ENCODE data around the gene NEDD8. TPM values are rescaled to one million over a fixed set of nuclear protein-coding genes. Genes with fewer than 3 reads are reported as not detected.

NEDD8 gene
- total RNA-seq, 4 donors from 2014 or later: 42.2 to 113 (median 69.9) TPM

DNA sequence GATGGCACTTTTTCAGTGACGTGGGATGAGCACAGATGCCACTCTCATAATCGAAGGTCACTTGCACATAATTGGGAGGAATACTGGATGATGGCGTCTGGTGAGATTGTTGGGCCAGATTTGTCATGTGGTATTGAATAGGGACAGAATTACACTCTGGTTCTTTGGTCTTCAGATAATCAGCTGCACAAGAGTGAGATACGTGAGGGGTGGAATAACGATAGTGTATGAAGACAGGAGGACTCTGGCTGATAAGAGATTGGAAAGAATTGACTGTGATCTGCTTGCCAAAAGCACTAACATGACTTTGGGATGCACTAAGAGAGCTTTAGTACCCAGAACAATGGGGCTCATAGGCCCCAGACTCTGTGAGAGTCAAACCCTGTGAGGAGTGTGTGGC is 46.3 kb upstream of the NEDD8 start:
- intact Hi-C loops (cut with DNase I; ENCODE audit: low total_unique reads): no loop called here
- H3K4me1 ChIP-seq: no peaks in the 10 kb centered on the region

DNA sequence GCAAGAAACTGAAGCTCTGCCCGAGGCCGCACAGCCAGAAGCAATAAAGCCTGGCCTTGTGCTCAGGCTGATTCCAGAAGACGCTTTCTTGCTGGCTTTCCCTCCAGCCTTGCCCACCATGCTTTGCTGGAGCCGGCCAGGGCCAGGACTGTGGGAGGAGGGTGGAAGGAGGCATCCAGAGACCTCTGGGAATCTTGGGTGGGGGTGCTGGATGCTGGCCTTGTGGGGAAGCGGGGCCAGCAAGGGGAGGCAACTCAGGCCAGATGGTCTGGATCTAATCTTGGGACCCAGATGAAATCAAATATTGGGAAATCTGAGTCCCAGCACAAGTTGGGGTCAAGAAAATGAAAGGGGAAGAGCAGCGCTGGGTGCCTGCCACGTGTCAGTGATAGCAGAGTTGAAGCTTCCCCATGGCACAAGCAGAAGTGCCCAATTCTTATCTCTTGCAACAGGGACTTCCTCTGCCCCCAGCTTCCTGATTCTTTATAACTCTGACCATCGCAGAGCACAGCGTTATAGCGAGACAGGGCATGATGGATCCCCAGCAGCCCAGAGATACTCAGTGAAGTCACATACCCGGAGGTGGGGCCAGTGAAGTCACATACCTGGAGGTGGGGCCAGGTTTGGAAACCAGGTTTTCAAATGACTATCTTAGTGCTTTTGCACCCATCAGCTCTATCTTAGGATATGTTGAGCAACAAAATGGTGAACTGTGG is 45.6 kb upstream of the NEDD8 start:
- 70 to 78% methylated on average over 3 to 11 of the region's 11 CpGs for WGBS, 2 donors (ENCODE audit: low coverage in 1 of 2)
- TF ChIP-seq POLR2A (IDR thresholded peaks at IDR 0.05): no peak
- TF ChIP-seq POLR2AphosphoS5 (IDR thresholded peaks at IDR 0.05): no peak
- TF ChIP-seq, protein P1, sequence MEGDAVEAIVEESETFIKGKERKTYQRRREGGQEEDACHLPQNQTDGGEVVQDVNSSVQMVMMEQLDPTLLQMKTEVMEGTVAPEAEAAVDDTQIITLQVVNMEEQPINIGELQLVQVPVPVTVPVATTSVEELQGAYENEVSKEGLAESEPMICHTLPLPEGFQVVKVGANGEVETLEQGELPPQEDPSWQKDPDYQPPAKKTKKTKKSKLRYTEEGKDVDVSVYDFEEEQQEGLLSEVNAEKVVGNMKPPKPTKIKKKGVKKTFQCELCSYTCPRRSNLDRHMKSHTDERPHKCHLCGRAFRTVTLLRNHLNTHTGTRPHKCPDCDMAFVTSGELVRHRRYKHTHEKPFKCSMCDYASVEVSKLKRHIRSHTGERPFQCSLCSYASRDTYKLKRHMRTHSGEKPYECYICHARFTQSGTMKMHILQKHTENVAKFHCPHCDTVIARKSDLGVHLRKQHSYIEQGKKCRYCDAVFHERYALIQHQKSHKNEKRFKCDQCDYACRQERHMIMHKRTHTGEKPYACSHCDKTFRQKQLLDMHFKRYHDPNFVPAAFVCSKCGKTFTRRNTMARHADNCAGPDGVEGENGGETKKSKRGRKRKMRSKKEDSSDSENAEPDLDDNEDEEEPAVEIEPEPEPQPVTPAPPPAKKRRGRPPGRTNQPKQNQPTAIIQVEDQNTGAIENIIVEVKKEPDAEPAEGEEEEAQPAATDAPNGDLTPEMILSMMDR (IDR thresholded peaks at IDR 0.05): no peak
- TF ChIP-seq EP300 (IDR thresholded peaks at IDR 0.05; ENCODE audit: low read depth): no peak
- H3K4me3 ChIP-seq: no peak overlapping the region
- H3K4me1 ChIP-seq: no peaks in the 10 kb centered on the region
- peak; percentile 24 for DNase-seq
- intact Hi-C loops (cut with DNase I; ENCODE audit: low total_unique reads): no loop called here
- no peaks in the 10 kb centered on the region for H3K27me3 ChIP-seq
- no peaks in the 10 kb centered on the region for H3K9me3 ChIP-seq
- peak overlapping the region in 3 of 4 donors; percentile 29 to 51 (median 44) for H3K27ac ChIP-seq
- H3K36me3 ChIP-seq: no peaks in the 10 kb centered on the region
- in situ Hi-C loops (cut with MboI; ENCODE audit: low pct_ligation_motif_present in 1 of 4, low pct_unique_long_range_greater_than_20kb in 1 of 4, low sequenced_read_pairs in 3 of 4): no loop called here

More for the DNA sequence above, 46.3 kb upstream of the NEDD8 start:
- DNase-seq: no peak
- Histone ChIP-seq H3K9me3 (no peaks in the 10 kb centered on the region), H3K4me3 (no peak overlapping the region), H3K27me3 (no peaks in the 10 kb centered on the region), H3K27ac (no peak overlapping the region), H3K36me3 (no peaks in the 10 kb centered on the region)
- 82 to 89% methylated on average over 2 to 5 of the region's 5 CpGs for WGBS, 2 donors (ENCODE audit: low coverage in 1 of 2)
- in situ Hi-C loops (cut with MboI; ENCODE audit: low pct_ligation_motif_present in 1 of 4, low pct_unique_long_range_greater_than_20kb in 1 of 4, low sequenced_read_pairs in 3 of 4): no loop called here
- TF ChIP-seq, protein P1 (IDR thresholded peaks at IDR 0.05): no peak
- TF ChIP-seq POLR2AphosphoS5 (IDR thresholded peaks at IDR 0.05) (no peak), POLR2A (IDR thresholded peaks at IDR 0.05) (no peak), EP300 (IDR thresholded peaks at IDR 0.05; ENCODE audit: low read depth) (no peak)

DNA sequence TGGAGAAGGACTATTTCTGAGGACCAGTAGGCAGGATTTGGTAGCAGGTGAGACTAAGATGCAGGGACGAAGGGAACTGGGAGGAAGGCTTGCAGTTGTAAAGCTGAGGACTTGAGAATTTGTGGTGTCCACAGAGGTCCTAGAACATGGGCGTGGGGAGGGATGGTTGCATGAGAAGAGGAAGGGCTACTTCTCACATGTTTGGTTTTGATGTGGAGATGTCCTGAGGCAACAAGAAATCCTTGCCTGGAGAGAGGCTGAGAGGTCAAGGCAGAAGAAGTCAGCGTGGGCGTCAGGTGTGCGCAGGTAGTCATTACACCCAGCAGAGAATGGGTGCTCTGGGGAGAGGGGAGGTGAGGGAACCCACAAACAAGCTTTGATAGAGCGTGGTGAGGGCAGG is 44.9 kb upstream of the NEDD8 start:
- no peak overlapping the region for H3K4me3 ChIP-seq
- in situ Hi-C loops (cut with MboI; ENCODE audit: low pct_ligation_motif_present in 1 of 4, low pct_unique_long_range_greater_than_20kb in 1 of 4, low sequenced_read_pairs in 3 of 4) (no loop called here), intact Hi-C loops (cut with DNase I; ENCODE audit: low total_unique reads) (no loop called here)
- DNase-seq: no peak
- H3K27me3 ChIP-seq: no peaks in the 10 kb centered on the region
- no peaks in the 10 kb centered on the region for H3K36me3 ChIP-seq
- H3K4me1 ChIP-seq: peaks cover 0 to 6% (median 0%) of the 10 kb centered on the region in 4 donors
- WGBS, 2 donors (ENCODE audit: low coverage in 1 of 2): 86 to 89% methylated on average over 1 to 6 of the region's 6 CpGs
- no peaks in the 10 kb centered on the region for H3K9me3 ChIP-seq
- peak overlapping the region in 2 of 4 donors; percentile 29 to 44 for H3K27ac ChIP-seq
- TF ChIP-seq, protein P1 (IDR thresholded peaks at IDR 0.05): no peak
- no peak for TF ChIP-seq POLR2AphosphoS5 (IDR thresholded peaks at IDR 0.05)
- TF ChIP-seq POLR2A (IDR thresholded peaks at IDR 0.05): no peak
- TF ChIP-seq EP300 (IDR thresholded peaks at IDR 0.05; ENCODE audit: low read depth): no peak

DNA sequence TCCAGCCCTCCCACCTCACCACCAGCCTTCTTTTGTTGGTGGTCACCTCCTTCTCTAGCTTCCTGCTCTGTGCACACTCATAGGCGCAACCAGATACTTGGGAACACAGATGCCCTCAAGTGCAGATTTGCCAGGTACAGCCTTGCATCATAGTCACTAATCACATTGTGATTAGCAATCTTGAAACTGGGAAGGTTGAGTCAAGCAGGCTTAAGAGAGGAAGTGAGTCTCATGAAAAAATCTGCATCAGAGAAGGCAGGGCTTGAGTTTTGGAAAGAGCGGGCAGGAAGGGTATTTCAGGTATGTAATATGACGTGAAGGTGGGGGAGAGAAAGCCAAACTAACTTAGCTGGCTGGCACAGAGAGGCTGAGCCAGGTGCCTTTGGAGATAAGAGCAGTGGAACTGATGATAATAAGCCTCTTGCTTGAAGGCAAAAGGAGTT is 42.0 kb upstream of the NEDD8 start:
- H3K27ac ChIP-seq: peak overlapping the region in 2 of 4 donors; percentile 12 to 23
- peaks cover 0 to 15% (median 2%) of the 10 kb centered on the region in 4 donors for H3K4me1 ChIP-seq
- in situ Hi-C loops (cut with MboI; ENCODE audit: low pct_ligation_motif_present in 1 of 4, low pct_unique_long_range_greater_than_20kb in 1 of 4, low sequenced_read_pairs in 3 of 4) (no loop called here), intact Hi-C loops (cut with DNase I; ENCODE audit: low total_unique reads) (no loop called here)
- H3K4me3 ChIP-seq: no peak overlapping the region
- no peaks in the 10 kb centered on the region for H3K9me3 ChIP-seq
- 59 to 91% methylated on average over 2 to 3 of the region's 3 CpGs for WGBS, 2 donors (ENCODE audit: low coverage in 1 of 2)
- no peak for DNase-seq
- no peaks in the 10 kb centered on the region for H3K27me3 ChIP-seq
- H3K36me3 ChIP-seq: no peaks in the 10 kb centered on the region
- TF ChIP-seq, protein P1 (IDR thresholded peaks at IDR 0.05): no peak
- TF ChIP-seq EP300 (IDR thresholded peaks at IDR 0.05; ENCODE audit: low read depth) (no peak), POLR2AphosphoS5 (IDR thresholded peaks at IDR 0.05) (no peak), POLR2A (IDR thresholded peaks at IDR 0.05) (no peak)

Measured in transverse colon (tissue), 4 donors.